HepG2 (cell line): ENCODE measurements around the gene P2RX3. TPM values are rescaled to one million over a fixed set of nuclear protein-coding genes. Genes with fewer than 3 reads are reported as not detected.

Source experiments
- ASH2L ChIP-seq: fragments of 300-600, 200-600 bp; sonication (generic); IDR thresholded peaks from 2 replicates; pipeline ENCODE4 v1.7.0; 2017; ENCODE audit warnings: low read depth, mild to moderate bottlenecking, moderate library complexity, mixed read lengths, low read length; ENCODE audit not compliant: insufficient read length
- ATF2 ChIP-seq: sonication (generic); formaldehyde crosslinking; IDR thresholded peaks from 2 replicates; pipeline ENCODE4 v1.4.0; 2020; ENCODE audit warnings: missing genetic modification reagents
- CBFB ChIP-seq: sonication (generic); formaldehyde crosslinking; IDR thresholded peaks from 2 replicates; pipeline ENCODE4 v1.4.0; 2020; ENCODE audit warnings: missing genetic modification reagents
- ELF1 ChIP-seq: sonication (generic); formaldehyde crosslinking; IDR thresholded peaks from 2 replicates; pipeline ENCODE4 v1.4.0; 2020; ENCODE audit warnings: missing genetic modification reagents
- FOXK1 ChIP-seq: sonication (generic); formaldehyde crosslinking; IDR thresholded peaks from 2 replicates; pipeline ENCODE4 v1.4.0; 2020; ENCODE audit warnings: low read depth, missing genetic modification reagents, borderline replicate concordance
- HNRNPLL ChIP-seq: fragments of 200-400 bp; formaldehyde crosslinking; IDR thresholded peaks from 2 replicates; pipeline ENCODE4 v1.6.1; 2017; ENCODE audit warnings: mild to moderate bottlenecking, low read depth, low read length; ENCODE audit not compliant: poor library complexity, severe bottlenecking
- MBD4 ChIP-seq: IDR thresholded peaks from 2 replicates; pipeline ENCODE4 v1.6.1; 2012; ENCODE audit warnings: low read length, inconsistent platforms, borderline replicate concordance
- MED8 ChIP-seq: sonication (generic); formaldehyde crosslinking; IDR thresholded peaks from 2 replicates; pipeline ENCODE4 v1.8.1; 2023; ENCODE audit warnings: mild to moderate bottlenecking, missing genetic modification reagents; ENCODE audit not compliant: insufficient replicate concordance
- NBN ChIP-seq: fragments of 450-650 bp; conservative IDR thresholded peaks from 2 replicates; pipeline ENCODE4 v1.6.1; 2017
- NCOA5 ChIP-seq: sonication (generic); formaldehyde crosslinking; IDR thresholded peaks from 2 replicates; pipeline ENCODE4 v1.4.0; 2020; ENCODE audit warnings: missing genetic modification reagents
- NCOR1 ChIP-seq: fragments of 200-600 bp; sonication (generic); IDR thresholded peaks from 2 replicates; pipeline ENCODE4 v1.7.0; 2017; ENCODE audit warnings: antibody characterized with exemption, low read length, borderline replicate concordance
- NFE2L2 ChIP-seq: fragments of 150-350 bp; IDR thresholded peaks from 2 replicates; pipeline ENCODE4 v1.6.1; 2014; ENCODE audit warnings: low read length
- NPAS2 ChIP-seq: sonication (generic); formaldehyde crosslinking; IDR thresholded peaks from 2 replicates; pipeline ENCODE4 v1.8.0; 2022; ENCODE audit warnings: mild to moderate bottlenecking, missing genetic modification reagents, borderline replicate concordance
- PHB2 ChIP-seq: fragments of 450-650 bp; IDR thresholded peaks from 2 replicates; pipeline ENCODE4 v1.6.1; 2018; ENCODE audit not compliant: partially characterized antibody
- RFX3 ChIP-seq: IDR thresholded peaks from 2 replicates; pipeline ENCODE4 v1.6.1; 2016; ENCODE audit warnings: missing biosample characterization, missing genetic modification reagents
- SP140L ChIP-seq: sonication (generic); formaldehyde crosslinking; IDR thresholded peaks from 2 replicates; pipeline ENCODE4 v1.4.0; 2020; ENCODE audit warnings: missing genetic modification reagents, borderline replicate concordance
- SRSF1 ChIP-seq: fragments of 200-400 bp; formaldehyde crosslinking; optimal IDR thresholded peaks from 2 replicates; pipeline ENCODE3; 2017; ENCODE audit warnings: mild to moderate bottlenecking, low read depth, low read length, moderate library complexity
- TAF1 ChIP-seq: sonication (generic); formaldehyde crosslinking; IDR thresholded peaks from 2 replicates; pipeline ENCODE4 v1.4.0; 2020; ENCODE audit warnings: missing genetic modification reagents
- TBX3 ChIP-seq: fragments of 450-650 bp; IDR thresholded peaks from 2 replicates; pipeline ENCODE4 v1.6.1; 2017; ENCODE audit warnings: antibody characterized with exemption, mild to moderate bottlenecking, inconsistent platforms, borderline replicate concordance
- THAP7 ChIP-seq: sonication (generic); formaldehyde crosslinking; IDR thresholded peaks from 2 replicates; pipeline ENCODE4 v1.8.1; 2023; ENCODE audit warnings: mild to moderate bottlenecking, missing genetic modification reagents
- ZBTB10 ChIP-seq: sonication (generic); formaldehyde crosslinking; IDR thresholded peaks from 2 replicates; pipeline ENCODE4 v1.4.0; 2020; ENCODE audit warnings: missing genetic modification reagents, borderline replicate concordance
- ZBTB14 ChIP-seq: sonication (generic); formaldehyde crosslinking; IDR thresholded peaks from 2 replicates; pipeline ENCODE4 v1.4.0; 2020; ENCODE audit warnings: missing genetic modification reagents
- ZBTB21 ChIP-seq: sonication (generic); formaldehyde crosslinking; IDR thresholded peaks from 2 replicates; pipeline ENCODE4 v1.4.0; 2020; ENCODE audit warnings: missing genetic modification reagents
- ZNF12 ChIP-seq: sonication (generic); formaldehyde crosslinking; IDR thresholded peaks from 2 replicates; pipeline ENCODE4 v1.5.0; 2020; ENCODE audit warnings: missing genetic modification reagents
- ZNF230 ChIP-seq: sonication (generic); formaldehyde crosslinking; IDR thresholded peaks from 2 replicates; pipeline ENCODE4 v1.4.0; 2020; ENCODE audit warnings: mild to moderate bottlenecking, missing genetic modification reagents
- ZNF251 ChIP-seq: sonication (generic); formaldehyde crosslinking; IDR thresholded peaks from 2 replicates; pipeline ENCODE4 v1.9.0; 2021; ENCODE audit warnings: mild to moderate bottlenecking, missing genetic modification reagents
- ZNF343 ChIP-seq: sonication (generic); formaldehyde crosslinking; IDR thresholded peaks from 2 replicates; pipeline ENCODE4 v1.4.0; 2020; ENCODE audit warnings: mild to moderate bottlenecking, missing genetic modification reagents
- polyA plus RNA-seq, 8 experiments: library from polyadenylated mRNA; depleted of rRNA in 3 of 8; stranded (reverse) in 7 of 8; unstranded in 1 of 8; fragments of >200 nt; fragmentation: Illumina TruSeq in 4 of 8; extraction: Trizol in 4 of 8; gene quantifications; 2 replicates each; pipeline versions ENCODE4 v1.2.1 to v1.2.3, GENCODE V29; 2011 to 2016; ENCODE audit warnings: low read depth in 4 of 8, missing spikeins in 1 of 8, mixed read lengths in 1 of 8; ENCODE audit not compliant: insufficient read depth in 1 of 8
- total RNA-seq, 5 experiments: library from RNA; depleted of rRNA; stranded (reverse); fragments of >200 nt; fragmentation: Illumina TruSeq; extraction: Trizol; gene quantifications; 2 replicates each; pipeline ENCODE4 v1.2.3, GENCODE V29; 2016; ENCODE audit warnings: low read depth in 1 of 5

Gene P2RX3
- total and polyA plus RNA-seq, 2 of the 13 experiments (the other 11 are each of a cell fraction or from before 2014, with no cell fraction given): 0.08 TPM; not detected in 1

GRCh38 chr11:57399972-57400578, 61.9 kb downstream of the P2RX3 start (continued):
- TF ChIP-seq ZNF12 (CRISPR knock-in tag) (0 out of 2 replicates have a peak, but pooled peaks have one; percentile 21), THAP7 (CRISPR knock-in tag) (no peak), NCOA5 (no peak), ZNF343 (no peak), ZNF230 (CRISPR knock-in tag) (no peak), MED8 (no peak), NFE2L2 (no peak), CBFB (no peak), NBN (no peak), NPAS2 (CRISPR knock-in tag) (no peak), PHB2 (no peak), TBX3 (peak; percentile 33; the same call in 1 of the 2 replicates), HNRNPLL (no peak), SRSF1 (no peak), TAF1 (CRISPR knock-in tag) (no peak), ELF1 (CRISPR knock-in tag) (no peak), RFX3 (CRISPR knock-in tag) (no peak), ZBTB14 (CRISPR knock-in tag) (no peak), ZNF251 (CRISPR knock-in tag) (no peak), NCOR1 (peak; percentile 89), MBD4 (no peak), FOXK1 (CRISPR knock-in tag) (0 out of 2 replicates have a peak, but pooled peaks have one; percentile 25), ZBTB10 (CRISPR knock-in tag) (no peak), ZBTB21 (no peak), SP140L (no peak), ASH2L (peak; percentile 62), ATF2 (CRISPR knock-in tag) (no peak)
